Measurements from ENCODE around the gene PEAR1. TPM values are rescaled to one million over a fixed set of nuclear protein-coding genes. Genes with fewer than 3 reads are reported as not detected.

The PEAR1 gene
- total RNA-seq, 2 experiments from 2014 or later: not detected

DNA sequence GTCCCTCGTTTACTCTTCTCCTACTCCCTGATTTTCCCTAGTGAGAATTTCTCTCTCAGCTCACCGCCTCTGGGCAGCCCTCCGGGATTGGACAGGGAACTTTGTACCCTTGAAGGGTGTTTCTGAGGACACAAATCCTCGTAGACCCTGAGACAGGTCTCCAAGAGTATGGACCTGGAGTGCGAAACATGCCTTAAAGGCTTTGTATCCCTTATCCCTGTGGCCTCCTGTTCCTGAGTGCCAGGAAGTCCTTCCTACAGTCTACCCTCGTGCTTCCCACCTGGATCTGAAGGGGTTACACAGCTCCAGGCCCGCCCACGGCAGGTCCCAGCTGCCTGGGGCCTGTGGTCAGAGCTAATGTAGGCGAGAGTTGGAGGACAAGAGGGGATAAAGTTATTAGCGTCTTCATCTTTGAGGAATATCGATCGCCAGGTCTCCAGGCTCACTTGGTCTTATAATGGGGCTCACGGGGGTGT is 7.6 kb upstream of the PEAR1 start:
- no peak for DNase-seq
- Mint-ChIP-seq H3K27me3 (peaks cover 39% of the 10 kb centered on the region), H3K27ac (no peak overlapping the region), H3K36me3 (no peaks in the 10 kb centered on the region), H3K4me1 (peaks cover 4% of the 10 kb centered on the region), H3K9me3 (no peaks in the 10 kb centered on the region), H3K4me3 (no peak overlapping the region)

DNA sequence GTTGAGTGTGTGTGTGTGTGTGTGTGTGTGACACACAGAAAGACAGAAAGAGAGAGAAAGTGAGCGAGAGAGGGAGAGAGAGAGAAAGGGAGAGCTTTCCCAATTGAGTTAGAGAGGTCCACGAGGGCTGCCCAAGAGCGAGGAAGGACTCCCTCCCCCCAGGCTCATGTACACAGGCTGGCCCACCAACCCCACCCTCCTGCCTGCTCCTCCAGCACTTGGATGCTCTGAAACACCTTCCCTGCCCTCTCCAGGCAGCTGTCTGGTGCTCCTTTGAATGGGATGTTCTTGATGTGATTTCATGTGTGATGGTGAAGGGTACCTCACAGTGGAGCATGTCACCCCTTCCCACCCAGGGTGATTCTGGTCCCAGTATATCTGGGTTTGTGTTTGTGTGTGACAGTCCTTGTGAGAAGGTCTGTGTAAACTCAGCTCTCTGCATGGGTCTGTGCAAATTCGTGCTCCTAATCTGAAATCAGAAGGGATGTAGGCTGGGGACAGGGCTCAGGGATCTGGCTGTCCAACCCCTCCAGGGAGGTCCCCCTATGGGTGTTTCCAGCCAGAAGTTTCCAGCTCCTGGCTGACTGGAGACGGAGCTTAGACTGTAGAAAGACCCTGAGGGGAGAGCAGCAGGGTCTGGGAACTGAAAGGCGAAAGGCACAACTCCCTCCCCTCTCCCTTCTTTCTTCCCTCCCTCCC is 6.8 kb upstream of the PEAR1 start:
- Mint-ChIP-seq H3K27ac (no peak overlapping the region), H3K4me3 (no peak overlapping the region), H3K27me3 (peaks cover 47% of the 10 kb centered on the region), H3K36me3 (no peaks in the 10 kb centered on the region), H3K4me1 (peaks cover 4% of the 10 kb centered on the region), H3K9me3 (no peaks in the 10 kb centered on the region)
- DNase-seq: no peak

DNA sequence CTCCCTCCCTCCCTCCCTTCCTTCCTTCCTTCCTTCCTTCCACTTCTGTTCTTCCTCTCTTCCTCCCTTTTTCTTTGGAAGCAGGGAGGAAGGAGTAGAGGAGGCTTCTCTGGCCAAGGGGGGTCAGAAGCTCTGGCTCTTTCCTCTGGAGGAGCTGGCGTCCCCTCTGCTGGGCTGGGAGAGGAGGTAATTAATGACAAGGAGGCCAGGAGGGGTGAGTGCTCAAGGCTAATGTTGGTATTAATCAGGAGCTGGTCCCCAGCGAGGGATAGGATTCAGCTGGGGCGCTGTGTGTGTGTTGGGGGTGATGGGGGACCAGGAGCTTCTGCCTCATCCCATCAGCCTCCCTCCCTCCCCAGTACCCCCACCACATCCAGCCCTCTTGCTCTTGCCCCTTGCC is 6.2 kb upstream of the PEAR1 start:
- DNase-seq: no peak
- Mint-ChIP-seq H3K27ac (no peak overlapping the region), H3K4me3 (no peak overlapping the region), H3K27me3 (peaks cover 53% of the 10 kb centered on the region), H3K4me1 (peaks cover 4% of the 10 kb centered on the region), H3K9me3 (no peaks in the 10 kb centered on the region), H3K36me3 (no peaks in the 10 kb centered on the region)

DNA sequence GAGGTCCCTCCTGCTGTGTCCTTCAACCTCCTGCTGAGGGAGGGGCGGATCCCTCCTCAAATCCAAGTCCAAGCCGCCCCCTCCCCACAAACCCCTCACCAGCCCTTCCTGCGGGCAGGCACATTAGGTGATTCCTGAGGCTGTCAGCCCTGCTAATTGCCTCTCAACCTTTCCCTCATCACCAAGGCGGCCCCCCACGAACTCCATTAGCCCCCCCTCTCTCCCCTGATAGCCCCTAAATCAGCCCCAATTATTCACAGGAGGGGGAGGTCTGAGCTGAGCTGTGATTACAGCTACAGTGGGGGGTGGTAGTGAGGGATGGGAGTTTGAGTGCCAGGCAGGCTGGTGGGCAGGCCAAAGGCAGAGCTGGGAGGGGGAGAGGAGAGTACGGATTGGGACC is 5.8 kb upstream of the PEAR1 start:
- peaks cover 4% of the 10 kb centered on the region for H3K4me1 Mint-ChIP-seq
- no peaks in the 10 kb centered on the region for H3K36me3 Mint-ChIP-seq
- no peak for DNase-seq
- peaks cover 54% of the 10 kb centered on the region for H3K27me3 Mint-ChIP-seq
- H3K4me3 Mint-ChIP-seq: no peak overlapping the region
- no peak overlapping the region for H3K27ac Mint-ChIP-seq
- no peaks in the 10 kb centered on the region for H3K9me3 Mint-ChIP-seq

DNA sequence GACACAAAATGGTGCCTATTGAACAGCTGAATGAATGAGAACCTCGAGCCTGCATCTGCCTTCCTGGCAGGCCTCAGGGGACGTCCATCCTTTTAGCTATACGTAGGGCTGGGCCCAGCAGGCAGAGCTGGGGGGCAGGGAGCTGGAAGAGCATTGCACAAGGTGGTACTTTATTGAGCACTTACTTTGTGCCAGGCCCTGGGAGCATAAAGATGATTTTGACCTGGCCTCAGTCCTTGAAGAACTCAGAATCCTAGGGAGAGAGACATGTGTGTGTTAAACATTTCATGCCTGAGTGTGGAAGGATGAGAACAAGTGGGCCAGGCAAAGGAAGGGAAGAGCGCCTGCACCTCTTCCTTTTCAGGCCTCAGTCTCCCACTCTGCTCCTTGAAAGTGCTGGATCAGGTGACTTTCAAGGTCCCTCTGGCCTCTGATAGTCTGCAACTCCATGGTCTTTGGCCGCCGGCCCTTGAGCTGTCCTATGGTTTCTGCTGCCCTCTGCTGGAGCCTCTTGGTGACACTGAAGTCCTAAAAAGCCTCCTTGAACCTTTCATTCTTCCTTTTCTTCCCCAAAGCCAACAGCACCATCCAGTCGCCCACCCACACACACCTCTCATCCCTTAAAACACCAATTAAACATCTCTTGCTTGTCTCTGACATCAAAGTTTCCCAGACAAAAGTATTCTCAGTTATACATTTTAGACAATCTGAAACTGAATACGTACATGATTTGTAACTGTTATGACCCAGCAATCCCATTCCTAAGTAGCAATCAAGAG is 3.5 kb upstream of the PEAR1 start:
- Mint-ChIP-seq H3K27me3 (peaks cover 73% of the 10 kb centered on the region), H3K36me3 (no peaks in the 10 kb centered on the region), H3K9me3 (no peaks in the 10 kb centered on the region), H3K4me1 (peaks cover 9% of the 10 kb centered on the region), H3K4me3 (no peak overlapping the region), H3K27ac (no peak overlapping the region)
- peak; percentile 52 for DNase-seq

DNA sequence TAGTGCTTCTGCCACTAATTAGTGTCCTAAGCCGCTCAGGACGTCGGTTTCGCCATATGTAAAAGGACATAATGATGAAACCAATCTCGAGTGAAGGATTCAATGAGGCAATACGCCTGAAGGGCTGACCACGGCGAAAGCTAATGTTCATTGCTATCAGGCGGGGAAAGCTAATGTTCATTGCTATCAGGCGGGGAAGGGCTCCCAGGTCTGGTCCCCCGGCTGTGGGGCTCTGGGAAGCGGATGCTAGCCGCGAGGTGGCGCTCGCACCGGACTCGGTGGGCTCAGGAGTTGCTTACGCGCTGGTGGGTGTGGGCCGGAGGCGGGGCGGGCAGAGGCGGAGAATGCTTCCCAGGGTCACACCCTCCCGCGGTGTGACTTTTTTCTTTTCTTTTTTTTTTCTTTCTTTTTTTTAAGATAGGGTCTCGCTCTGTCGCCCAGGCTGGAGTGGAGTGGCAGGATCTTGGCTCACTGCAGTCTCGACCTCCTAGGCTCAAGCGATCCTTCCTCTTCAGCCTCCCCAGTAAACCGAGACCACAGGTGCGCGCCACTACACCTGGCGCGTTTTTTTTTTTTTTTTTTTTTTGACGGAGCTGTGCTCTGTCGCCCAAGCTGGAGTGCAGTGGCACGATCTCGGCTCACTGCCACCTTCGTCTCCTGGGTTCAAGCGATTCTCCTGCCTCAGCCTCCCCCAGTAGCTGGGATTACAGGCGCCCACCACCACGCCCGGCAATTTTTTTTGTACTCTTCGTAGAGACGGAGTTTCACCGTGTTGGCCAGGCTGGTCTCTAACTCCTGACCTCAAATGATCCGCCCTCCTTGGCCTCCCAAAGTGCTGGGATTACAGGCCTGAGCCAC is 1.1 kb upstream of the PEAR1 start:
- H3K4me1 Mint-ChIP-seq: peaks cover 9% of the 10 kb centered on the region
- no peaks in the 10 kb centered on the region for H3K9me3 Mint-ChIP-seq
- no peaks in the 10 kb centered on the region for H3K36me3 Mint-ChIP-seq
- DNase-seq: peak; percentile 90
- H3K27ac Mint-ChIP-seq: no peak overlapping the region
- peak overlapping the region; percentile 50 for H3K4me3 Mint-ChIP-seq
- peaks cover 83% of the 10 kb centered on the region for H3K27me3 Mint-ChIP-seq

DNA sequence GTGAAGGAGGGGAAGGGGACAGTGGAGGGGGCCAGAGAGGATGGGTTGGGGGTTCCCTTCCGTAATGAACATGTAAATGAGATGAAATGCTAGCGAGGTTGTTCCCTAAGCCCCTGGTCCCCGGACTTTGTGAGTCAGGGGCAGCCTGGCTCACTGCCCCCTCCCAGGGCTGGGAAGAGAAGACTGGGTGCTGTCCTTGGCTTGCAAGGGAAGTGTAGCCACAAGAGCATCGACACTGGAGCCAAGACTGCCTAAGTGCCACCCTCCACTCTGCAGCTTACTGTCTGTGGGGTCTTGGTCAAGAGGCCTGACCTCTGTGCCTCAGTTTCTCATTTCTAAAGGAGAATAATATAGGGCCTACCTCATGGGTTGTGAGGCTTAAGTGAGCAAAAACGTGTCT is 483 bp downstream of the PEAR1 start:
- Mint-ChIP-seq H3K36me3 (no peaks in the 10 kb centered on the region), H3K27me3 (peaks cover 81% of the 10 kb centered on the region), H3K9me3 (no peaks in the 10 kb centered on the region), H3K27ac (no peak overlapping the region), H3K4me3 (no peak overlapping the region), H3K4me1 (peaks cover 19% of the 10 kb centered on the region)
- no peak for DNase-seq

DNA sequence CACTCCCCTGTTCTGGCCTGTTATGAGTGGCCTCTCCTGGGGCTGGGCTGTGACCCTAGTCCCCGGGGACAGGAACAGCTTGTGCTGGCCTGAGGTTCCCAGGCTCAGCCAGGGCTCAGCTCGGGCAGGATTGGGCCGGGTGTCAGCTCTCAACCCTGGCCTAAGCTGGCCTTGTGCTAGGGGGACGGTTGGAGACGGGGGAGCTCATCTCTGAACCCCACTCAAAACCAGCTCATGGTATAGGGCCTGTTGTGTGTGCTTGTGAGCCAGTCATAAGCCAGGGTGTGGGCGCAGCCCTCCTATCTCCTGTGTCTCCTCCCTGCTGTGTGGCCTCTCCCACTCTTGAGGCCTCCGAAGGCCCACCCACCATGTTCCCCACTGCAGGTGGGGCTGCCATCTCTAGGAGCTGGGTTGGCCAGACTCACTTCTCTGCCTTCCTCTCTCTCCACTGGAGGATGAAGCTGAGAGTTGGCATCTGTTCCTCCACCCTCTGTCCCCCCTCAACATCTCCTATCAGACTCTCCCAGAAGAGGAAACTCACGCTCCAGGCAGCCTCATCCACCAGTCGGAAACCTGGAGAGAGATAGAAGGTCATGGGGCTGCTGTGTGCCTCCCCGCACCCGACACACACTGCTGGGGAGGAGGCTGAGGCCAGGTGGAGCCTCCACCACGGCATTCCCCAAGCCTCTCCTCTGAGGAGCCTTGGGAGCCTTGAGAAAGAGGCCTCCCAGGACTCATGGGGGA is 1.4 kb downstream of the PEAR1 start:
- Mint-ChIP-seq H3K4me3 (no peak overlapping the region), H3K4me1 (peaks cover 19% of the 10 kb centered on the region), H3K9me3 (no peaks in the 10 kb centered on the region), H3K27me3 (peaks cover 80% of the 10 kb centered on the region), H3K36me3 (no peaks in the 10 kb centered on the region), H3K27ac (no peak overlapping the region)
- no peak for DNase-seq

DNA sequence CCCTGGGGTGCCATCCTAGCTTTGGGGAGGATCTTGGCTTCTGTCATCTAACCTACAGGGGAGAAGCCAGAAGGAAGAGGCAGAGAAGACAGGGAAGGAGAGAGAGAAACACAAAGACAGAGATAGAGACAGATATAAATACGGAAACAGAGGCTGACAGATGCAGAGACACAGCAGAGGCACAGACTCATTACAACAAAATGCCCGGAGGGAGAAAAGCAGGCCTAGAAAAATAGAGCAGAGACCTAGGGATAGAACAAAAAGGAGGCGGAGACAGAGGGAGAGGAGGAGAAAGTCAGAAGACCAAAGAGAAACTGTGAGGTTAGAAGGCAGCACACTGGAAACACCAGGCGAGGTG is 1.9 kb downstream of the PEAR1 start:
- Mint-ChIP-seq H3K9me3 (no peaks in the 10 kb centered on the region), H3K27me3 (peaks cover 75% of the 10 kb centered on the region), H3K4me1 (peaks cover 16% of the 10 kb centered on the region), H3K4me3 (no peak overlapping the region), H3K27ac (no peak overlapping the region), H3K36me3 (no peaks in the 10 kb centered on the region)
- no peak for DNase-seq

DNA sequence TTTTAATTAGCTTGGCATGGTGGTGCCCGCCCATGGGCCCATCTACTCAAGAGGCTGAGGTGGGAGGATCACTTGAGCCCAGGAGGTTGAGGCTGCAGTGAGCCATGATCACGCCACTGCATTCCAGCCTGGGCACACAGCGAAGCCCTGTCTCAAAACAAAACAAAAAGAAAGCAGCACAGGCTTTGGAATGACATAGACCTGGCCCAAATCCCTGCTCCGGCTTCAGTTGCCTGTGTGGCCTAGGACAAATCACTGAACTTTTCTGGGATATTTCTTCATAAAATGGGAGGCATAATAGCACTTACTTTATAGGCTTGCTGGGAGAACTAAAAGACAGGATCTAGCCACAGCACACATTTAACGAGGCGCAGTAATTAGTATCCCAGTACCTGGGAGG is 2.4 kb downstream of the PEAR1 start:
- Mint-ChIP-seq H3K4me1 (peaks cover 15% of the 10 kb centered on the region), H3K36me3 (no peaks in the 10 kb centered on the region), H3K9me3 (no peaks in the 10 kb centered on the region), H3K27me3 (peaks cover 70% of the 10 kb centered on the region), H3K4me3 (no peak overlapping the region), H3K27ac (no peak overlapping the region)
- no peak for DNase-seq

DNA sequence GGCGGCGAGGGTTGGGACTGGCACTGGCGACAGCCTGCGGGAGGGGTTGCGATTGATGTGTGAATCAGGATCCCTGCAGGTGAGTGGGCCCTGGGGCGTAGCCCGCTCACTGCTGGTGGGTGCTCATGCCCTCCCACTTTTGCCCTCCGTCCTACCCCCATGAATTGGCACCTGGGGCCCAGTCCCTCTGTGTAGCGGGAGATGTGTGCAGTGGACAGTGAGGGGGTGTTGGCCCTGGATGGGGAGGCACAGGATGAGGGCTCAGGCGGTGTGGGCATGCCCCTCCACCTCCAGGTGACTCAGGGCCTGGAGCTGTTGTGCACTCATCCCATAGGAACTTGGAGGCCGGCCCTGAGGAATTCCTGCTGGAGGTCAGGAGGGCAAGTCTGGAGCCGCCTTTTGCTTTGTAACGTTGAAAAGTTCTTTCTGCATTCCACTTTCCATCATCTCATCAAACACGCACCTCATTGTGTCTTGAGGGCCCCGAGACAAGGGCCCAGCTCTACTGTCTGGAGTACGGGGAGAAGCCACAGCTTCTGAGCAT is 3.0 kb downstream of the PEAR1 start:
- Mint-ChIP-seq H3K27ac (no peak overlapping the region), H3K36me3 (no peaks in the 10 kb centered on the region), H3K4me1 (peaks cover 15% of the 10 kb centered on the region), H3K27me3 (peaks cover 64% of the 10 kb centered on the region), H3K4me3 (no peak overlapping the region), H3K9me3 (no peaks in the 10 kb centered on the region)
- no peak for DNase-seq

DNA sequence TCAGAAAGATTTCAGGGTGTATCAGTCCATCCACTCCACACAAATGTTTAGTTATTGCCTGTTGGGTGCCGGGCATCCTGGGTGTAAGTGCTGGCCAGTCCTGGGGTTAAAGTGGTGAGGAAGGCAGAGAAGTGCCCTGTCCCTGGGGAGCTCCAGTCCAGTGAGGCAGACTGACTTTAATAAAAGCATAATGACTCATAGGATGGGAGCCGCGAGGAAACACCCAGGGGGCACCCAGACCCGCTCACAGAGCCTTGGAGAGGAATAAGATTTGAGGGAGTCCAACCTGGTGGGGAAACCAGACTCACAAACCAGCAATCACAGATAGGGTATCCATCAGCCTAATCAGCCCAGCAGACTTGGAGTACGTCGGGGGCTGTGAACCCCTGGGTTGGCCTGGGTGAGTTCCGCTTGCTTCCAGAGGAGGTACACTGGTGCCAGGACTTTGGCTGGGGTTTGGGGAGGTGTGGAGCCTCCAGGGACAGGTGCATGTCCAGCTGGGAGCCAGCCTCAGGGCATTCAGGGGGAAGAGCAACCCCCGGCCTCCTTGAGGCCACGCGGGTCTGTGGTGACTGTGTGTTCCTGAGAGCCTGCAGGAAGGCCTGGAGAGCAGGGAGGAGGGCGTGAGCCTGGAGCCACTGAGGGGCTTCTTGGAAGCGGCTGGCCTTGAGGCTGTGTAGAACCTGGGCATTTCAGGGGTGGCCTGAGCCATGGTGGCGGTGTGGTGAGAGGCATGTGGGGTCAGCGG is 3.7 kb downstream of the PEAR1 start:
- Mint-ChIP-seq H3K9me3 (no peaks in the 10 kb centered on the region), H3K27me3 (peaks cover 57% of the 10 kb centered on the region), H3K4me1 (peaks cover 15% of the 10 kb centered on the region), H3K4me3 (no peak overlapping the region), H3K36me3 (no peaks in the 10 kb centered on the region), H3K27ac (no peak overlapping the region)
- no peak for DNase-seq

DNA sequence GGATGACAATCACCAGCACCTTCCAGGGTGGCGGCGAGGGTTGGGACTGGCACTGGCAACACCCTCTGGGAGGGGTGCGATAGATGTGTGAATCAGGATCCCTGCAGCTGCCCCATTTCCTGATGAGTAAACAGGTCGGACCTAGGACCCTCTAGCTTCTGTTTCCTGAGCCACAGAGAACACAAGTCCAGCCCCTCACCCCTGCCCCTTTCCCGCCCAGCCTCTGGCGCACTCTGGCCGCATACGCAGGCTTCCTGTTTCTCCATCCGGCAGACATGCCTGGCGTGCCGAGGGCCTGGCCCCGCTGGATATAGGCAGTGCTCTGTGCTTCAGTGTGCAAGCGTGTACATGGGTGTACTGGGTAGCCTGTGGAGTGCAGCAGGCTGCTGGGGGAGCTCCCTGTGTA is 4.6 kb downstream of the PEAR1 start:
- Mint-ChIP-seq H3K36me3 (no peaks in the 10 kb centered on the region), H3K4me3 (no peak overlapping the region), H3K9me3 (no peaks in the 10 kb centered on the region), H3K4me1 (peaks cover 11% of the 10 kb centered on the region), H3K27ac (no peak overlapping the region), H3K27me3 (peaks cover 51% of the 10 kb centered on the region)
- DNase-seq: peak; percentile 20

All from activated naive CD8-positive, alpha-beta T cell treated with anti-CD3 and anti-CD28 coated beads for 36 hours (primary cell).